Mammary microvascular endothelial cell (primary cell): Measurements from ENCODE around the gene KRTAP9-3. TPM values are rescaled to one million over a fixed set of nuclear protein-coding genes. Genes with fewer than 3 reads are reported as not detected.

ENCODE experiments used
- total RNA-seq: library from RNA; depleted of rRNA; stranded (reverse); fragments of >200 nt; gene quantifications from 2 replicates; pipeline ENCODE4 v1.2.3, GENCODE V29; 2015

Gene KRTAP9-3, protein sequence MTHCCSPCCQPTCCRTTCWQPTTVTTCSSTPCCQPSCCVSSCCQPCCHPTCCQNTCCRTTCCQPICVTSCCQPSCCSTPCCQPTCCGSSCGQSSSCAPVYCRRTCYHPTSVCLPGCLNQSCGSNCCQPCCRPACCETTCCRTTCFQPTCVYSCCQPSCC
- not detected in 2 replicates for total RNA-seq

DNA sequence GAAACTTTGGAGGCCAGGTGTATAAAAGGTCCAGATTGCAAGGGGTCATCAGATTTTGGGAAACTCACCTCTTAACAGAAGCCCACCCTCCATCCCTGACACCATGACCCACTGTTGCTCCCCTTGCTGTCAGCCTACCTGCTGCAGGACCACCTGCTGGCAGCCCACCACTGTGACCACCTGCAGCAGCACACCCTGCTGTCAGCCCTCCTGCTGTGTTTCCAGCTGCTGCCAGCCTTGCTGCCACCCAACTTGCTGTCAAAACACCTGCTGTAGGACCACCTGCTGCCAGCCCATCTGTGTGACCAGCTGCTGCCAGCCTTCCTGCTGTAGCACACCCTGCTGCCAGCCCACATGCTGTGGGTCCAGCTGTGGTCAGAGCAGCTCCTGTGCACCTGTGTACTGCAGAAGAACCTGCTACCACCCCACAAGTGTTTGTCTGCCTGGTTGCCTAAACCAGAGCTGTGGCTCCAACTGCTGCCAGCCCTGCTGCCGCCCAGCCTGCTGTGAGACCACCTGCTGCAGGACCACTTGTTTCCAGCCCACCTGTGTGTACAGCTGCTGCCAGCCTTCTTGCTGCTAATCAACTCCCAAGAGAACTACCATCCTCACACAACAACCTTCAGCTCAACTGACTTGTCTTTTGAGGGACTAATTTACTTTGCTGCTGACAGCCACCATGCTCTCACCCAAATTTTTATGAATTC, at the start of gene KRTAP9-3:
TSS of gene KRTAP9-3 (plus strand) at position 51 of the 707 bp plus-strand sequence. CDS start at position 104, 53 bp downstream.

GRCh38 chr17:41184480-41184961, 47.7 kb upstream of the KRTAP9-3 start, which contains the start of gene KRTAP4-1:
KRTAP4-1 (minus strand) TSS chr17:41184911; CDS start chr17:41184854, 57 bp downstream.

GRCh38 chr17:41189837-41190318, 42.4 kb upstream of the KRTAP9-3 start, which contains the start of gene KRTAP9-1:
KRTAP9-1 (plus strand) TSS chr17:41189887; CDS start chr17:41189887, 0 bp downstream.

GRCh38 chr17:41226598-41227095, 5.6 kb upstream of the KRTAP9-3 start, which contains the start of gene KRTAP9-2:
KRTAP9-2 (plus strand) TSS chr17:41226648; CDS start chr17:41226655, 7 bp downstream.

GRCh38 chr17:41237949-41238437, 5.7 kb downstream of the KRTAP9-3 start, which contains the start of gene KRTAP9-8:
KRTAP9-8 (plus strand) TSS chr17:41237999; CDS start chr17:41238052, 53 bp downstream.

DNA sequence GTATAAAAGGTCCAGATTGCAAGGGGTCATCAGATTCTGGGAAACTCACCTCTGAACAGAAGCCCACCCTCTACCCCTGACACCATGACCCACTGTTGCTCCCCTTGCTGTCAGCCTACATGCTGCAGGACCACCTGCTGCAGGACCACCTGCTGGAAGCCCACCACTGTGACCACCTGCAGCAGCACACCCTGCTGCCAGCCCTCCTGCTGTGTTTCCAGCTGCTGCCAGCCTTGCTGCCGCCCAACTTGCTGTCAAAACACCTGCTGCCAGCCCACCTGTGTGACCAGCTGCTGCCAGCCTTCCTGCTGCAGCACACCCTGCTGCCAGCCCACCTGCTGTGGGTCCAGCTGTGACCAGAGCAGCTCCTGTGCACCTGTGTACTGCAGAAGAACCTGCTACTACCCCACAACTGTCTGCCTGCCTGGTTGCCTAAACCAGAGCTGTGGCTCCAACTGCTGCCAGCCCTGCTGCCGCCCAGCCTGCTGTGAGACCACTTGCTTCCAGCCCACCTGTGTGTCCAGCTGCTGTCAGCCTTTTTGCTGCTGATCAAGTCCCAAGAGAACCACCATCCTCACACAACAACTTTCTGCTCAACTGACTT, 17.5 kb downstream of the KRTAP9-3 start, which contains the start of gene KRTAP9-4:
TSS of gene KRTAP9-4 (plus strand) at position 51 of the 604 bp plus-strand sequence. CDS start at position 85, 34 bp downstream.

GRCh38 chr17:41255381-41256290, 23.4 kb downstream of the KRTAP9-3 start, which contains the start of gene KRTAP9-9:
KRTAP9-9 (plus strand) TSS chr17:41255384.

DNA sequence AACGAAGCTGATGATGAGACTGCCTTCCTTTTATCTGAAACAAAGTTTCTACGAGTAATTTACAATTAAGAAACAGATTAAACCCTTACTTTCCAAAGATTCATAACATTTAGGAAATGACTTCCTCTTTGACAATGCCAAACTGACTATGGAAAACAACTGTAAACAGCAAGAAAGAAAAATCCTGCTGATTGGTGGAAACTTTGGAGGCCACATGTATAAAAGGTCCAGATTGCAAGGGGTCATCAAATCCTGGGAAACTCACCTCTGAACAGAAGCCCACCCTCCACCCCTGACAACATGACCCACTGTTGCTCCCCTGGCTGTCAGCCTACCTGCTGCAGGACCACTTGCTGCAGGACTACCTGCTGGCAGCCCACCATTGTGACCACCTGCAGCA, 32.8 kb downstream of the KRTAP9-3 start, which contains the start of gene KRTAP9-6:
TSS of gene KRTAP9-6 (plus strand) at position 301 of the 400 bp plus-strand sequence. CDS start at position 301, 0 bp downstream.

DNA sequence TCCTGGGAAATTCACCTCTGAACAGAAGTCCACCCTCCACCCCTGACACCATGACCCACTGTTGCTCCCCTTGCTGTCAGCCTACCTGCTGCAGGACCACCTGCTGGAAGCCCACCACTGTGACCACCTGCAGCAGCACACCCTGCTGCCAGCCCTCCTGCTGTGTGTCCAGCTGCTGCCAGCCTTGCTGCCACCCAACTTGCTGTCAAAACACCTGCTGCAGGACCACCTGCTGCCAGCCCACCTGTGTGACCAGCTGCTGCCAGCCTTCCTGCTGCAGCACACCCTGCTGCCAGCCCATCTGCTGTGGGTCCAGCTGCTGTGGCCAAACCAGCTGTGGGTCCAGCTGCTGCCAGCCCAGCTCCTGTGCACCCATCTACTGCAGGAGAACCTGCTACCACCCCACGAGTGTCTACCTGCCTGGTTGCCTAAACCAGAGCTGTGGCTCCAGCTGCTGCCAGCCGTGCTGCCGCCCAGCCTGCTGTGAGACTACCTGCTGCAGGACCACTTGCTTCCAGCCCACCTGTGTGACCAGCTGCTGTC, 43.5 kb downstream of the KRTAP9-3 start, which contains the start of gene KRTAP9-7:
TSS of gene KRTAP9-7 (plus strand) at position 51 of the 543 bp plus-strand sequence. CDS start at position 51, 0 bp downstream.

Other genes with a start within 250 kb of the KRTAP9-3 start
- gene KRT40, start 248.1 kb upstream of the KRTAP9-3 start, total RNA-seq: not detected in 2 replicates
- gene KRTAP3-3, start 238.3 kb upstream of the KRTAP9-3 start, total RNA-seq: not detected in 2 replicates
- not detected in 2 replicates for gene KRTAP3-2, start 232.5 kb upstream of the KRTAP9-3 start, total RNA-seq
- not detected in 2 replicates for gene KRTAP3-1, start 223.3 kb upstream of the KRTAP9-3 start, total RNA-seq
- not detected in 2 replicates for gene KRTAP1-5, start 205.2 kb upstream of the KRTAP9-3 start, total RNA-seq
- not detected in 2 replicates for gene KRTAP1-4, start 202.3 kb upstream of the KRTAP9-3 start, total RNA-seq
- not detected in 2 replicates for gene KRTAP1-3, start 197.6 kb upstream of the KRTAP9-3 start, total RNA-seq
- not detected in 2 replicates for gene KRTAP1-1, start 191.0 kb upstream of the KRTAP9-3 start, total RNA-seq
- gene KRTAP2-1, start 185.1 kb upstream of the KRTAP9-3 start, total RNA-seq: not detected in 2 replicates
- not detected in 2 replicates for gene KRTAP2-2, start 177.2 kb upstream of the KRTAP9-3 start, total RNA-seq
- gene KRTAP2-3, start 172.3 kb upstream of the KRTAP9-3 start, total RNA-seq: not detected in 2 replicates
- gene KRTAP2-4, start 166.6 kb upstream of the KRTAP9-3 start, total RNA-seq: not detected in 2 replicates
- not detected in 2 replicates for gene KRTAP4-7, start 148.3 kb upstream of the KRTAP9-3 start, total RNA-seq
- not detected in 2 replicates for gene KRTAP4-8, start 134.3 kb upstream of the KRTAP9-3 start, total RNA-seq
- gene KRTAP4-16, start 130.2 kb upstream of the KRTAP9-3 start, total RNA-seq: not detected in 2 replicates
- not detected in 2 replicates for gene KRTAP4-9, start 127.1 kb upstream of the KRTAP9-3 start, total RNA-seq
- gene KRTAP4-11, start 114.1 kb upstream of the KRTAP9-3 start, total RNA-seq: not detected in 2 replicates
- gene KRTAP4-12, start 108.3 kb upstream of the KRTAP9-3 start, total RNA-seq: not detected in 2 replicates
- not detected in 2 replicates for gene KRTAP4-6, start 91.9 kb upstream of the KRTAP9-3 start, total RNA-seq
- not detected in 2 replicates for gene KRTAP4-5, start 82.6 kb upstream of the KRTAP9-3 start, total RNA-seq
- gene KRTAP4-4, start 71.7 kb upstream of the KRTAP9-3 start, total RNA-seq: not detected in 2 replicates
- gene KRTAP4-3, start 64.2 kb upstream of the KRTAP9-3 start, total RNA-seq: not detected in 2 replicates
- not detected in 2 replicates for gene KRTAP4-2, start 54.2 kb upstream of the KRTAP9-3 start, total RNA-seq
- gene KRTAP4-1, start 47.5 kb upstream of the KRTAP9-3 start, total RNA-seq: not detected in 2 replicates
- gene KRTAP9-1, start 42.6 kb upstream of the KRTAP9-3 start, total RNA-seq: not detected in 2 replicates
- not detected in 2 replicates for gene KRTAP9-2, start 5.8 kb upstream of the KRTAP9-3 start, total RNA-seq
- gene KRTAP9-8, start 5.5 kb downstream of the KRTAP9-3 start, total RNA-seq: not detected in 2 replicates
- not detected in 2 replicates for gene KRTAP9-4, start 17.2 kb downstream of the KRTAP9-3 start, total RNA-seq
- not detected in 2 replicates for gene KRTAP9-9, start 22.9 kb downstream of the KRTAP9-3 start, total RNA-seq
- not detected in 2 replicates for gene KRTAP9-6, start 32.9 kb downstream of the KRTAP9-3 start, total RNA-seq
- not detected in 2 replicates for gene KRTAP9-7, start 43.2 kb downstream of the KRTAP9-3 start, total RNA-seq
- gene KRTAP29-1, start 70.4 kb downstream of the KRTAP9-3 start, total RNA-seq: not detected in 2 replicates
- not detected in 2 replicates for gene KRTAP16-1, start 76.9 kb downstream of the KRTAP9-3 start, total RNA-seq
- not detected in 2 replicates for gene KRTAP17-1, start 83.3 kb downstream of the KRTAP9-3 start, total RNA-seq
- not detected in 2 replicates for gene KRT33A, start 118.4 kb downstream of the KRTAP9-3 start, total RNA-seq
- gene KRT33B, start 137.4 kb downstream of the KRTAP9-3 start, total RNA-seq: not detected in 2 replicates
- gene KRT34, start 149.9 kb downstream of the KRTAP9-3 start, total RNA-seq: 0.69 and 1.00 TPM in 2 replicates
- gene KRT31, start 165.2 kb downstream of the KRTAP9-3 start, total RNA-seq: not detected in 2 replicates
- gene KRT37, start 192.1 kb downstream of the KRTAP9-3 start, total RNA-seq: not detected in 2 replicates
- not detected in 2 replicates for gene KRT38, start 208.5 kb downstream of the KRTAP9-3 start, total RNA-seq
- gene KRT32, start 234.9 kb downstream of the KRTAP9-3 start, total RNA-seq: not detected in 2 replicates
- gene KRT35, start 248.7 kb downstream of the KRTAP9-3 start, total RNA-seq: not detected in 2 replicates